Measurements from ENCODE around the gene RFX2.

RFX2 gene

GRCh38 chr19:5950741-5951140 is 159.6 kb downstream of the RFX2 start:
- DNase-seq: no peak

GRCh38 chr19:5949792-5950305 is 160.5 kb downstream of the RFX2 start:
- DNase-seq: no peak

- no peak for DNase-seq
Measured at GRCh38 chr19:5948752-5949564, 161.3 kb downstream of the RFX2 start.

GRCh38 chr19:5947435-5947834 is 162.9 kb downstream of the RFX2 start:
- no peak for DNase-seq

- no peak for DNase-seq
Measured at GRCh38 chr19:5943623-5944022, 166.7 kb downstream of the RFX2 start.
